Thyroid gland (tissue), 4 donors: ENCODE measurements around the gene DDRGK1. TPM values are rescaled to one million over a fixed set of nuclear protein-coding genes. Genes with fewer than 3 reads are reported as not detected.

Source experiments
- DNase-seq, 2 donors: peaks; one replicate each; pipeline ENCODE4 v3.0.0-alpha.2; 2019
- H3K27ac ChIP-seq, 3 donors: fragments of 200-600 bp; sonication (generic); 1 replicate in 2 of 3; 2 replicates in 1 of 3; pipeline ENCODE4 v1.5.1; 2016 to 2019; ENCODE audit warnings: mild to moderate bottlenecking in 1 of 3, moderate library complexity in 1 of 3
- H3K27me3 ChIP-seq: fragments of 200-600 bp; sonication (generic); one replicate; pipeline ENCODE4 v1.5.1; 2019
- H3K36me3 ChIP-seq, 2 donors: fragments of 200-600 bp; sonication (generic); one replicate each; pipeline ENCODE4 v1.5.1; 2016 to 2019
- H3K4me1 ChIP-seq, 2 donors: fragments of 200-600 bp; sonication (generic); one replicate each; pipeline ENCODE4 v1.5.1; 2017 to 2019
- H3K4me3 ChIP-seq, 3 donors: fragments of 200-600 bp; sonication (generic); replicated peaks in 1 of 3; 1 replicate in 2 of 3; 2 replicates in 1 of 3; pipeline ENCODE4 v1.5.1; 2016; ENCODE audit warnings: mild to moderate bottlenecking in 1 of 3
- H3K9me3 ChIP-seq: fragments of 200-600 bp; sonication (generic); one replicate; pipeline ENCODE4 v1.5.1; 2017
- POLR2A ChIP-seq, 2 donors: fragments of 450-650 bp; IDR thresholded peaks; one replicate each; pipeline ENCODE4 v1.6.1; 2017; ENCODE audit warnings: antibody characterized with exemption in 2 of 2, mild to moderate bottlenecking in 2 of 2, moderate library complexity in 1 of 2
- WGBS, 2 donors: methylation state at CpG; one replicate each; pipeline ENCODE4 v1.1.5; 2017; 5-methylcytosine and 5-hydroxymethylcytosine counted together
- intact Hi-C: fragments of 100-400 bp; cut with DNase I; formaldehyde crosslinking; loops from one replicate; pipeline ENCODE4 v1.15.1; 2023
- total RNA-seq, 4 donors: library from RNA; depleted of rRNA; stranded (reverse); fragments of >200 nt; gene quantifications; one replicate each; pipeline ENCODE4 v1.2.3, GENCODE V29; 2016
- TF ChIP-seq, protein P1 (sequence below), 6 experiments: fragments of 200-600 bp in 3 of 6; fragments of 450-650 bp in 3 of 6; sonication (generic) in 3 of 6; IDR thresholded peaks; one replicate each; pipeline ENCODE4 v1.5.1; 2016 to 2019; ENCODE audit warnings: antibody characterized with exemption in 6 of 6, mild to moderate bottlenecking in 2 of 6, inconsistent platforms in 1 of 6, moderate library complexity in 1 of 6

The DDRGK1 gene
- total RNA-seq, 4 donors from 2014 or later = 95.5 to 136 (median 126) TPM

DNA sequence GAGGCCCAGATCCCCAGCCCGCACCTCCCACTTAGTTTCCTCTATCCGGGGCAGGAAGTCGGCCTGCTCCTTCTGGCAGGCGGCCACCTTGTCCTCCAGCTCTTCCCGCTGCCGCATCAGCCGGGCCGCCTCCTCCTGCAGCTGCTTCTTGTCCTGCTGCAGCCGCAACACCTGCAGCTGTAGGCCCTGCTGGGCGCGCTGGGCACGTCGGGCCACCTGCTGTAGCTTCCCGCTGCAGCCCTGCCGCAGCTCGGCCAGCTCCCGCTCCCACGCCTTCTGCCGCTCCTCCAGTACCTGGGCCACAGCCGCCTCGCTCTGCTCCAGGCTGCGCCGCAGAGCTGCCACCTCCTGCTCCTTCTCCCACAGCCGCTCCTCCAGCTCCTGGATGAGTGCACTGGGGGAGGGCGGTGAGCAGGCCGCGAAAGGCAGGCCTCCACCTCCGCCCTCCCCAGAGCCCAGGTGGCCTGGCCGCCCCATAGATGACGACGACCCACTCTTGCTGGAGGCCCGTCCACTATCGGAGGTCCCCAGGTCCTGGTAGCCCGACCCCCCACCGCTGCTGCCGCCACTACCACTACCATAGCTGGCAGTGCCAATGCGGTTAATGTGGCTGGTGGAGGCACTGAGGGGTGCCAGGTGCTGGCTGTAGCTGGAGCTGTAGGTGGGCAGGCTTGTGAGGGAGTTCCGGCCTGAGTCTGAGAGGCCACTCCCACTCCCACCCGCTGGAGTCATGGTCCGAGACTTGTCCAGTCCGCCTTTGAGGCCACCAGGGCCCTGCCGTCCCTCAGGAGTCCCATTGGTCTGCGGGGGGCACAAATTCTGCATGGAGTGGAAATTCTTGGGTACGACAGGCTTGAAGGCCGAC lies 38.8 kb downstream of the DDRGK1 start:
- Histone ChIP-seq H3K27me3 (no peaks in the 10 kb centered on the region), H3K36me3 (no peaks in the 10 kb centered on the region), H3K27ac (no peak overlapping the region), H3K9me3 (no peaks in the 10 kb centered on the region), H3K4me1 (peaks cover 13 to 33% of the 10 kb centered on the region in 2 donors), H3K4me3 (no peak overlapping the region)
- WGBS, 2 donors = 84 to 88% methylated on average over 29 to 31 of the region's 45 CpGs
- TF ChIP-seq, protein P1, sequence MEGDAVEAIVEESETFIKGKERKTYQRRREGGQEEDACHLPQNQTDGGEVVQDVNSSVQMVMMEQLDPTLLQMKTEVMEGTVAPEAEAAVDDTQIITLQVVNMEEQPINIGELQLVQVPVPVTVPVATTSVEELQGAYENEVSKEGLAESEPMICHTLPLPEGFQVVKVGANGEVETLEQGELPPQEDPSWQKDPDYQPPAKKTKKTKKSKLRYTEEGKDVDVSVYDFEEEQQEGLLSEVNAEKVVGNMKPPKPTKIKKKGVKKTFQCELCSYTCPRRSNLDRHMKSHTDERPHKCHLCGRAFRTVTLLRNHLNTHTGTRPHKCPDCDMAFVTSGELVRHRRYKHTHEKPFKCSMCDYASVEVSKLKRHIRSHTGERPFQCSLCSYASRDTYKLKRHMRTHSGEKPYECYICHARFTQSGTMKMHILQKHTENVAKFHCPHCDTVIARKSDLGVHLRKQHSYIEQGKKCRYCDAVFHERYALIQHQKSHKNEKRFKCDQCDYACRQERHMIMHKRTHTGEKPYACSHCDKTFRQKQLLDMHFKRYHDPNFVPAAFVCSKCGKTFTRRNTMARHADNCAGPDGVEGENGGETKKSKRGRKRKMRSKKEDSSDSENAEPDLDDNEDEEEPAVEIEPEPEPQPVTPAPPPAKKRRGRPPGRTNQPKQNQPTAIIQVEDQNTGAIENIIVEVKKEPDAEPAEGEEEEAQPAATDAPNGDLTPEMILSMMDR (IDR thresholded peaks at IDR 0.05) = no peak
- intact Hi-C loops = loop anchor here (2.0 kb wide), 1 partner anchor 29 kb away; no protein-coding TSS in a partner anchor
- DNase-seq = no peak

DNA sequence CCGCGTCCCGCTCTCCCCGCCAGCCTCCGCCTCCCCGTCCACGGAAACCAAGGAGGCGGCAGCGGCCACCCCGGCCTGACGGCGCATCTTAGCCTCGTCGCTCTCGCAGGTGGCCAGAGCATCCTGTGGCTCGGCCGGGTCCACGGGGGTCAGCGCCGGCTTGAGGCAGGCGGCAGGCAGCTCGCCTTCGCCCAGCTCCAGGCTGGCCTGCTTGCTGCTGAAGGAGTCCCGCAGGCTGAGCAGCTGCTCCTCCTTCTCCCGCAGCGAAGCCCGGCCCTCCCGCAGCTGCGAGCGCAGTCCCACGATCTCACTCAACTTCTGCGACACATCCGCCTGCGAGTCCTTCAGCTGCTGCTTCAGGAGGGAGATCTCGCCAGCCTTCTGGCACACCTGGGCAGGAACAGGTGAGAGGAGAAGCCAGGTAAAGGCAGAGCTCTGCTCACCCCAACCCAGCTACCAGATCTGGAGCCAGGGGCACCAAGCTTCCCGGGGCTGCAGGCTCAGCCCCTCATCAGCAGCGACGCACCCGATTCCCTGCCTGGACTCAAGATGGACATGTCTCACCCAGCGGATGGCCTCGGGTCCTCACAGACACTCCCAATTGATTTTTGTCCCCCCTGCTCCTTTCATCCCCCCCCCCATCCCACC lies 39.6 kb downstream of the DDRGK1 start:
- DNase-seq = no peak
- Histone ChIP-seq H3K9me3 (no peaks in the 10 kb centered on the region), H3K36me3 (no peaks in the 10 kb centered on the region), H3K27me3 (no peaks in the 10 kb centered on the region), H3K27ac (no peak overlapping the region), H3K4me3 (no peak overlapping the region), H3K4me1 (peaks cover 13 to 36% of the 10 kb centered on the region in 2 donors)
- TF ChIP-seq, protein P1 (IDR thresholded peaks at IDR 0.05) = no peak
- no peak for TF ChIP-seq POLR2A (IDR thresholded peaks at IDR 0.05)
- 92% methylated on average over 36 to 37 of the region's 41 CpGs for WGBS, 2 donors
- intact Hi-C loops = no loop called here

DNA sequence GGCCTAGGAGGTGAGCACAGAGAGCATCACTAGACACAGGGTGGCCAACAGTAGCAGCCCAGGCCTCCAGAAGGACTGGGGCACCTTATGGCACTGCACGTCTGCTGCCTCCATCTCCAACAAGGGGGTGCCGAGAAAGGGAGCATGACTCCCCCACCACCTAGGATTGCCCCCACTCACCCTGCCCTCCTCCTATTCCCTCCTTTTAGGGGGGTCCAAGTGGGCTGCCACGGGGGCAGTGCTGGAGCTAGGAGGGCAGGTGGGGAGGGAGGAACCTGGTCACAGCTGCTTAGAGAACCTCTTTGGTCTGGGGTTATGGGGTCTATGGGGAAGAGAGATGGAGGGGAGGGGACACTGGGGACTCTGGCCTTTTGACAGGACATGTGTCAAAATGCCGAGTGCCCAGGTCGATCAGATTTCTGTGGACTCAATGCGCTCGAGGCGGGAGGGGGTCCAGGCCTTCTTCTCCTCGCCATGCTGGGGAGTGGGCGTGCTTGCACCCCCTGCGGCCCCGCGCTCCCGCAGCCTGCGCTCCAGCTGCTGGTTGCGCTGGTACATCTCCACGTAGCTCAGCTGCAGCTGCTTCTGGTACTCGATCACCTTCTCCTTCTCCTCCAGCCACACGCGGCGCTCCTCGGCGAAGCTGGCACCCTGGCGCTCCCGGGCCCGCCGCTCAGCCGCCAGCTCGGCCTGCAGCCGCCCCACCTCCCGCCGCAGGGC lies 40.3 kb downstream of the DDRGK1 start:
- H3K36me3 ChIP-seq = no peaks in the 10 kb centered on the region
- no peaks in the 10 kb centered on the region for H3K9me3 ChIP-seq
- H3K27me3 ChIP-seq = no peaks in the 10 kb centered on the region
- H3K4me1 ChIP-seq = peaks cover 13 to 36% of the 10 kb centered on the region in 2 donors
- WGBS, 2 donors = 86 to 92% methylated on average over 32 of the region's 32 CpGs
- intact Hi-C loops = no loop called here
- H3K4me3 ChIP-seq = no peak overlapping the region
- TF ChIP-seq, protein P1 (IDR thresholded peaks at IDR 0.05) = no peak
- TF ChIP-seq POLR2A (IDR thresholded peaks at IDR 0.05) = no peak
- H3K27ac ChIP-seq = no peak overlapping the region
- DNase-seq = no peak

DNA sequence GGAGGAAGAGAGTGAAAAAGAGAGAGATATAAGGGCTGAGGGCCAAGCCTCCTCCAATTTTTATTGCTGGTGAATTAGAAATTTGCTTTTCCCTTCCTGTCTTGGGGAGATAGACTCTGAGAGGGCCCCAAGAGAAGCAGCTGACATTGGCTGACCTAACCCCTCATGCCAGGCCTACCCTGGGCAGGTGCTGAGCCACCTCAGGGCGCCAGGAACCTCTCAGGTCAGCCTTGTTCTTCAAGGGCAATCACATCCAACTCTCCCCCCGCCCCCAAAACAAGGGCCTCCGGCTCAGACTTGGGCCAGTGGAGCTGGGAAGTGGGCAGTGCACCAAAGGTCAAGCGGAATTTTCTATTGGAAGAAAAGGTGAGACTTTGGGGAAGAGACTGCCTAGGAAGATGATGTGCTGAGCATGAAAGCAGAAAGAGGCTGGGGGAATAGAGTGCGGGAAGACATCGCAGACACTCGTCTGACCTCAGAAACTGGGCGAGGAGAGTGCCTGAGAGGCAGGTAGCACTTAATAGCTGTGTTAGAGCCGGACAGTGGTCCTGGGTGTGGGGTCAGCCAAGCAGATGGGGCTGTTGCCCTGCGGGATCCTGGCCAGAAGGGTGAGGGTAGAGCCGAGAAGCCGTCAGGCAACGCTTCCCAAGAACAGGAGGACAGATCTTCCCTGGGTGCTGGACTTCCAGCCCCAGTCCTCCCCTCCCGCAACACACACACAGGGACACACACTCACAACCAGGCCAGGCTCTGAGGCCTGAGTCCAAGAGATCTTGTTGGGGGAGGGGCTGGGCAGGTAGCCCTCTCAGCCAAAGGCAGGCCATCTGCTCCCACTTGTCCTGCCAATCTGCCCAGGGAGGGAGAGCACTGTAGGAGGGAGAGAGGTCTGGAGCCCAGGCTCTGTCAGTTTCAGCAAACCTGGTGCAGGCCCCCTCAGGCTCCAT lies 41.1 kb downstream of the DDRGK1 start:
- Histone ChIP-seq H3K9me3 (no peaks in the 10 kb centered on the region), H3K27me3 (no peaks in the 10 kb centered on the region), H3K4me3 (no peak overlapping the region), H3K27ac (peak overlapping the region; percentile 60 to 61 (median 61)), H3K36me3 (no peaks in the 10 kb centered on the region), H3K4me1 (peaks cover 13 to 36% of the 10 kb centered on the region in 2 donors)
- TF ChIP-seq, protein P1 (IDR thresholded peaks at IDR 0.05) = no peak
- TF ChIP-seq POLR2A (IDR thresholded peaks at IDR 0.05) = no peak
- peak in 1 of 2 donors; percentile 33 for DNase-seq
- WGBS, 2 donors = 86 to 91% methylated on average over 11 to 13 of the region's 14 CpGs
- intact Hi-C loops = no loop called here
